ENCODE data around the gene TAS2R19.

TAS2R19 gene

DNA sequence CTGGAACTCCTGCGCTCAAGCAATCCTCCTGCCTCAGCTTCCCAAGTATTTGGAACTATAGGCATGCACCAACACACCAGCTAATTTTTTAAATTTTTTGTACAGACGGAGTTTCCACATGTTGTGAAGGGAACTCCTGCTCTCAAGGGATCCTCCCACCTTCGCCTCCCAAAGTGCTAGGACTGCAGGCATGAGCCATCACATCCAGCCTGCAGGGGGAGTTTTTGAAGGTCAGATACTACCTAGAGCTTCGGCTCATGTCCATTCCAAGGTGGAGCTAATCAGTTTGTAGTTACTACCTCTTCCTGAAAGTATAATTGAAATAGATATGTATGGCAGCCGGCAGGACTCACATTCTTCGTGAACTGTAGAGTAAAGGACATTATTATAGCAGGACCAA is 3.7 kb upstream of the TAS2R19 start:
- H3K4me3 ChIP-seq (ENCODE audit: low read length): no peak overlapping the region
- no peak for DNase-seq (ENCODE audit: low read depth)
- TF ChIP-seq, protein P1, sequence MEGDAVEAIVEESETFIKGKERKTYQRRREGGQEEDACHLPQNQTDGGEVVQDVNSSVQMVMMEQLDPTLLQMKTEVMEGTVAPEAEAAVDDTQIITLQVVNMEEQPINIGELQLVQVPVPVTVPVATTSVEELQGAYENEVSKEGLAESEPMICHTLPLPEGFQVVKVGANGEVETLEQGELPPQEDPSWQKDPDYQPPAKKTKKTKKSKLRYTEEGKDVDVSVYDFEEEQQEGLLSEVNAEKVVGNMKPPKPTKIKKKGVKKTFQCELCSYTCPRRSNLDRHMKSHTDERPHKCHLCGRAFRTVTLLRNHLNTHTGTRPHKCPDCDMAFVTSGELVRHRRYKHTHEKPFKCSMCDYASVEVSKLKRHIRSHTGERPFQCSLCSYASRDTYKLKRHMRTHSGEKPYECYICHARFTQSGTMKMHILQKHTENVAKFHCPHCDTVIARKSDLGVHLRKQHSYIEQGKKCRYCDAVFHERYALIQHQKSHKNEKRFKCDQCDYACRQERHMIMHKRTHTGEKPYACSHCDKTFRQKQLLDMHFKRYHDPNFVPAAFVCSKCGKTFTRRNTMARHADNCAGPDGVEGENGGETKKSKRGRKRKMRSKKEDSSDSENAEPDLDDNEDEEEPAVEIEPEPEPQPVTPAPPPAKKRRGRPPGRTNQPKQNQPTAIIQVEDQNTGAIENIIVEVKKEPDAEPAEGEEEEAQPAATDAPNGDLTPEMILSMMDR (IDR thresholded peaks at IDR 0.05; ENCODE audit: insufficient read depth, low read depth, low read length, missing control alignments): no peak

- H3K4me3 ChIP-seq (ENCODE audit: low read length): no peak overlapping the region
- TF ChIP-seq, protein P1 (IDR thresholded peaks at IDR 0.05; ENCODE audit: insufficient read depth, low read depth, low read length, missing control alignments): no peak
- DNase-seq (ENCODE audit: low read depth): no peak
Observed at GRCh38 chr12:11023387-11023786, 967 bp upstream of the TAS2R19 start.

GRCh38 chr12:11016937-11017336 is 5.5 kb downstream of the TAS2R19 start:
- no peak overlapping the region for H3K4me3 ChIP-seq (ENCODE audit: low read length)
- TF ChIP-seq, protein P1 (IDR thresholded peaks at IDR 0.05; ENCODE audit: insufficient read depth, low read depth, low read length, missing control alignments): no peak
- no peak for DNase-seq (ENCODE audit: low read depth)

GRCh38 chr12:11015775-11016430 is 6.5 kb downstream of the TAS2R19 start:
- H3K4me3 ChIP-seq (ENCODE audit: low read length): no peak overlapping the region
- no peak for DNase-seq (ENCODE audit: low read depth)
- TF ChIP-seq, protein P1 (IDR thresholded peaks at IDR 0.05; ENCODE audit: insufficient read depth, low read depth, low read length, missing control alignments): no peak

GRCh38 chr12:11014234-11014633 is 8.2 kb downstream of the TAS2R19 start:
- TF ChIP-seq, protein P1 (IDR thresholded peaks at IDR 0.05; ENCODE audit: insufficient read depth, low read depth, low read length, missing control alignments): no peak

DNA sequence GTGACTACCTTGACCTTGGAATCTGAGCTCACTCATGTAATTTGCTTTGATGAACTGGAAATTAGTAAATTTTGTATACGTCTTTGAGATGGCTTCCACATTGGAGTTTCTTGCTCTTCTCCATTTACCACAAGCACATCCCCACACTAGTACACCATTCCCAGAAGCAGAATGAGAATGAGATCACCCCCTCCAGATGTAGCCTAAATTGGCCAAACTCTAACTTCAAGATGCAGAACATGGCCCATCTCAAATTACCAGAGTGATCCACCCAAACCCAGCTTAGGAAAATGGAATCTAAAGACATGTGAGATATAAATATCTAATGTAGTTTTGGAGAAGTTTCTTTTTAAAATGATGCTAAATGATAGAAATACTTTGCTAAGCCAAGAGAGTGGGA is 14.8 kb downstream of the TAS2R19 start:
- H3K4me3 ChIP-seq (ENCODE audit: low read length): no peak overlapping the region
- TF ChIP-seq, protein P1 (IDR thresholded peaks at IDR 0.05; ENCODE audit: insufficient read depth, low read depth, low read length, missing control alignments): no peak
- no peak for DNase-seq (ENCODE audit: low read depth)

More at GRCh38 chr12:11014234-11014633, 8.2 kb downstream of the TAS2R19 start:
- DNase-seq (ENCODE audit: low read depth): peak; percentile 4
- no peak overlapping the region for H3K4me3 ChIP-seq (ENCODE audit: low read length)

GRCh38 chr12:10998204-10998603 is 24.2 kb downstream of the TAS2R19 start, which contains the start of gene TAS2R20:
TSS of gene TAS2R20 (minus strand) at chr12:10998304. CDS start at chr12:10997875, 429 bp downstream.
- TF ChIP-seq, protein P1 (IDR thresholded peaks at IDR 0.05; ENCODE audit: insufficient read depth, low read depth, low read length, missing control alignments): no peak
- no peak for DNase-seq (ENCODE audit: low read depth)
- no peak within 1 kb of the TSS for H3K4me3 ChIP-seq (ENCODE audit: low read length)

Measured in epithelial cell of esophagus (primary cell).